ENCODE data around the gene GJA5. TPM values are rescaled to one million over a fixed set of nuclear protein-coding genes. Genes with fewer than 3 reads are reported as not detected.
"Not testable (repeated sequence)": the region's sequence is repeated elsewhere in the genome, so short reads cannot be mapped to it uniquely, and the experiment has no call there.

Gene GJA5
- total and polyA plus RNA-seq, 2 donors, result 14.9 to 16.3 TPM

DNA sequence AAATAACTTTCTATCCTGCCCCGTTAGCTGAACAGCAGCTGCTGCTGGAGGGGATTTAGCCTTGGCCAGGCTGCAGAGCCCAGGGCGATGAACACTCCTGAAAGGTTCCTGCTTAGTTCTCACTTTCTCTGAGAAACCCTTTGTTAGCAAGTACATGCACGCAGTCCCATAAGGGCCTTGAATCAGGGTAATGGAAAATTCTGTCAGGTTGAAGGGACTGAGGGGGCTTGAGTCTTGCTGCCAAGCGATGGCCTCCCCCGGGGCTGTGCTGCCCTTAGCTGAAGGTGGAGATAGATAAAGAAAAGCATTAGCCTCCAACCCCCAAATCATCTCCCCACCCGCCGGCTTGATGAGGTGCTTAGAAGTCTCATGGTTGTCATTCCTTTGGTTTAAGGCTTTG is 7.9 kb downstream of the GJA5 start:
- Histone ChIP-seq H3K27ac (ENCODE audit: low read depth) (no peak overlapping the region), H3K4me3 (ENCODE audit: low read depth, low read length) (no peak overlapping the region), H3K36me3 (ENCODE audit: insufficient read depth) (no peaks in the 10 kb centered on the region), H3K4me1 (ENCODE audit: insufficient read depth) (no peaks in the 10 kb centered on the region)
- 75% methylated on average over 7 of the region's 7 CpGs for WGBS
- no peak for DNase-seq (ENCODE audit: extremely low spot score)

DNA sequence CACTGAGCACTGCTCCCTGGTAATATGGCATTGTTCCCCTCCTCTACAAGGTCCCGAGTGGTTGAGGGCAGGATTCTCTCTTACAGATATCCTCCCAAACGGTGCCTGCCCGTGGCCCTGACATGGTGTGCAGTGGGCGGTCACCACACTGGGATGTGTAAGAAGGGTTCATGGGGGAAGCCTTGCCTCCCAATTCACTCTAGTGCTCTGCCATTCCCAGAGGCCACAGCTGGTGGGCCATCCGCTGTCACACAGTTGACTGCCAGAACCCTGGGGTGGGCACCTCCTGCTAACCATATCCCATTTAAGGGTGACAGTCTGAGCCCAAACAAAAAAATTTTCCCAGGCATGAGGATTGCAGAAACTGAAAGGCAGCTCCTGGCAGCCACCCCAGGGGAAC is 9.1 kb downstream of the GJA5 start:
- no peaks in the 10 kb centered on the region for H3K36me3 ChIP-seq (ENCODE audit: insufficient read depth)
- H3K4me3 ChIP-seq (ENCODE audit: low read depth, low read length), result no peak overlapping the region
- no peak overlapping the region for H3K27ac ChIP-seq (ENCODE audit: low read depth)
- H3K4me1 ChIP-seq (ENCODE audit: insufficient read depth), result no peaks in the 10 kb centered on the region
- DNase-seq (ENCODE audit: extremely low spot score), result no peak
- 84% methylated on average over 5 of the region's 5 CpGs for WGBS

- Histone ChIP-seq H3K27ac (ENCODE audit: low read depth) (no peak overlapping the region), H3K4me1 (ENCODE audit: insufficient read depth) (no peaks in the 10 kb centered on the region), H3K4me3 (ENCODE audit: low read depth, low read length) (no peak overlapping the region), H3K36me3 (ENCODE audit: insufficient read depth) (no peaks in the 10 kb centered on the region)
- 77% methylated on average over 7 of the region's 7 CpGs for WGBS
- DNase-seq (ENCODE audit: extremely low spot score), result no peak
Measured at GRCh38 chr1:147750618-147751217, 9.7 kb downstream of the GJA5 start.

- Histone ChIP-seq H3K36me3 (ENCODE audit: insufficient read depth) (no peaks in the 10 kb centered on the region), H3K4me3 (ENCODE audit: low read depth, low read length) (no peak overlapping the region), H3K4me1 (ENCODE audit: insufficient read depth) (no peaks in the 10 kb centered on the region), H3K27ac (ENCODE audit: low read depth) (no peak overlapping the region)
- 92% methylated on average over 2 of the region's 2 CpGs for WGBS
- DNase-seq (ENCODE audit: extremely low spot score), result no peak
Measured at GRCh38 chr1:147749792-147750191, 10.6 kb downstream of the GJA5 start.

- no peaks in the 10 kb centered on the region for H3K4me1 ChIP-seq (ENCODE audit: insufficient read depth)
- H3K36me3 ChIP-seq (ENCODE audit: insufficient read depth), result no peaks in the 10 kb centered on the region
- no peak overlapping the region for H3K4me3 ChIP-seq (ENCODE audit: low read depth, low read length)
- WGBS, result 61% methylated on average over 3 of the region's 3 CpGs
- DNase-seq (ENCODE audit: extremely low spot score), result no peak
- no peak overlapping the region for H3K27ac ChIP-seq (ENCODE audit: low read depth)
Measured at GRCh38 chr1:147748676-147749350, 11.6 kb downstream of the GJA5 start.

DNA sequence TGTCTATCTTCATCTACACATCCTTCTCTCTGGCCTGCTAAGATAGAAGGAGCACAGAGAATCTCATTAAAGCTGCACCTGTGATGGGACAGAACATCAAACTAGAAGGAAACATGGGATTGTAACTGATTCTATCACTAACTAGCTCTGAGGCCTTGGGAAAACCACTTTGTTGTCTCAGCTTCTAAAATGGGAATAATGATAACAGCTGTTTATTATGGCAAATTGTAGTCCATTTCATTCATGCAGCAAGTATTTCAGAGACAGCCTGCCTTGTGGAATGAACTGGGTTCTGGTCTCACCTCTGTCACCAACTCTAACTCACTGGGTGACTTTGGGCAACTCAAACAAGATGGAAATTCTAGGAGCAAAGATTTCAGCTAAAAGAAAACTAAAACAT is 12.4 kb downstream of the GJA5 start:
- Histone ChIP-seq H3K36me3 (ENCODE audit: insufficient read depth) (no peaks in the 10 kb centered on the region), H3K27ac (ENCODE audit: low read depth) (no peak overlapping the region), H3K4me3 (ENCODE audit: low read depth, low read length) (no peak overlapping the region), H3K4me1 (ENCODE audit: insufficient read depth) (no peaks in the 10 kb centered on the region)
- DNase-seq (ENCODE audit: extremely low spot score), result no peak

- Histone ChIP-seq H3K4me1 (ENCODE audit: insufficient read depth) (no peaks in the 10 kb centered on the region), H3K36me3 (ENCODE audit: insufficient read depth) (no peaks in the 10 kb centered on the region), H3K27ac (ENCODE audit: low read depth) (no peak overlapping the region), H3K4me3 (ENCODE audit: low read depth, low read length) (no peak overlapping the region)
- no peak for DNase-seq (ENCODE audit: extremely low spot score)
- WGBS, result 87% methylated on average over 4 of the region's 4 CpGs
Measured at GRCh38 chr1:147745271-147745670, 15.1 kb downstream of the GJA5 start.

DNA sequence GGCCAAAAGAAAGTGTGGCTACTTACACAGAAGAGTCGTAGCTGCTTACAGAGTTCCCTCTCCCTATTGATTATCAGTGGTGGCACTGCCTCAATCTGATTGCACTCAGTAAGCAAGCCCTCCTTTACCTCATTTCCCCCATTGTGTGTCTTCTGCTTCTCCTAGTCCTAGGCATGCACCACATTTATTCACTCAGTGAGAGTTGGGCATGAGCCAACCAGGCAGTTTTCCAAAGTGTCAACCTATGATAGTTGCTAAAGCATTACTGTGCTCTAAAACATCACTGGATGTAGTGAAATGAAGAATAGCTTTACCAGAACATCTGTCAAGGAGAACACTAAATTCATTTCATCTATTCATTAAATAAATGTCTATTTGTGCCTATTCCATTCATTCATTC is 19.3 kb downstream of the GJA5 start:
- H3K36me3 ChIP-seq (ENCODE audit: insufficient read depth), result no peaks in the 10 kb centered on the region
- no peaks in the 10 kb centered on the region for H3K4me1 ChIP-seq (ENCODE audit: insufficient read depth)
- WGBS, result 66% methylated on average over 1 of the region's 1 CpG
- no peak overlapping the region for H3K27ac ChIP-seq (ENCODE audit: low read depth)
- H3K4me3 ChIP-seq (ENCODE audit: low read depth, low read length), result no peak overlapping the region
- DNase-seq (ENCODE audit: extremely low spot score), result no peak

GRCh38 chr1:147740391-147740790 is 20.0 kb downstream of the GJA5 start:
- H3K4me1 ChIP-seq (ENCODE audit: insufficient read depth), result no peaks in the 10 kb centered on the region
- no peak for DNase-seq (ENCODE audit: extremely low spot score)
- H3K4me3 ChIP-seq (ENCODE audit: low read depth, low read length), result no peak overlapping the region
- WGBS, result 87% methylated on average over 3 of the region's 3 CpGs
- H3K36me3 ChIP-seq (ENCODE audit: insufficient read depth), result no peaks in the 10 kb centered on the region
- H3K27ac ChIP-seq (ENCODE audit: low read depth), result no peak overlapping the region

GRCh38 chr1:147738739-147739476 is 21.5 kb downstream of the GJA5 start:
- no peak for DNase-seq (ENCODE audit: extremely low spot score)
- Histone ChIP-seq H3K4me3 (ENCODE audit: low read depth, low read length) (no peak overlapping the region), H3K4me1 (ENCODE audit: insufficient read depth) (no peaks in the 10 kb centered on the region), H3K27ac (ENCODE audit: low read depth) (no peak overlapping the region), H3K36me3 (ENCODE audit: insufficient read depth) (no peaks in the 10 kb centered on the region)
- WGBS, result 85% methylated on average over 6 of the region's 6 CpGs

GRCh38 chr1:147738129-147738528 is 22.3 kb downstream of the GJA5 start:
- WGBS, result 95% methylated on average over 2 of the region's 2 CpGs
- DNase-seq (ENCODE audit: extremely low spot score), result no peak
- H3K36me3 ChIP-seq (ENCODE audit: insufficient read depth), result no peaks in the 10 kb centered on the region

GRCh38 chr1:147736883-147737282 is 23.5 kb downstream of the GJA5 start:
- no peak overlapping the region for H3K27ac ChIP-seq (ENCODE audit: low read depth)
- H3K36me3 ChIP-seq (ENCODE audit: insufficient read depth), result no peaks in the 10 kb centered on the region
- H3K4me1 ChIP-seq (ENCODE audit: insufficient read depth), result no peaks in the 10 kb centered on the region
- H3K4me3 ChIP-seq (ENCODE audit: low read depth, low read length), result no peak overlapping the region
- DNase-seq (ENCODE audit: extremely low spot score), result no peak

More at GRCh38 chr1:147738129-147738528, 22.3 kb downstream of the GJA5 start:
- Histone ChIP-seq H3K4me3 (ENCODE audit: low read depth, low read length) (no peak overlapping the region), H3K27ac (ENCODE audit: low read depth) (no peak overlapping the region), H3K4me1 (ENCODE audit: insufficient read depth) (no peaks in the 10 kb centered on the region)

GRCh38 chr1:147735423-147735822 is 25.0 kb downstream of the GJA5 start:
- Histone ChIP-seq H3K4me1 (ENCODE audit: insufficient read depth) (no peaks in the 10 kb centered on the region), H3K27ac (ENCODE audit: low read depth) (no peak overlapping the region), H3K36me3 (ENCODE audit: insufficient read depth) (no peaks in the 10 kb centered on the region), H3K4me3 (ENCODE audit: low read depth, low read length) (no peak overlapping the region)
- 84% methylated on average over 1 of the region's 1 CpG for WGBS
- no peak for DNase-seq (ENCODE audit: extremely low spot score)

DNA sequence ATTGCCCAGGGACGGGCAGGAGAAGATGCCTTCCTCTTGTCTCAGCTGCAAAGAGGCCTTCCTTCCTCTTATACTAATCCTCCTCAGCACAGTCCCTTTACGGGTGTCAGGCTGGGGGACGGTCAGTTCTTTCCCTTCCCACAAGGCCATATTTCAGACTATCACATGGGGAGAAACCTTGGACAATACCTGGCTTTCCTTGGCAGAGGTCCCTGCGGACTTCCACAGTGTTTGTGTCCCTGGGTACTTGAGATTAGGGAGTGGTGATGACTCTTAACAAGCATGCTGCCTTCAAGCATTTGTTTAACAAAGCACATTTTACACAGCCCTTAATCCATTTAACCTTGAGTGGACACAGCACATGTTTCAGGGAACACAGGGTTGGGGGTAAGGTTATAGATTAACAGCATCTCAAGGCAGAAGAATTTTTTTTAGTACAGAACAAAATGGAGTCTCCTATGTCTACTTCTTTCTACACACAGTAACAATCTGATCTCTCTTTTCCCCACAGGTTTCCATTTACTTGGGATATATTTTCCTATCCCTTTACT is 26.0 kb downstream of the GJA5 start:
- WGBS, result 58% methylated on average over 4 of the region's 4 CpGs

More for the DNA sequence above, 26.0 kb downstream of the GJA5 start:
- DNase-seq (ENCODE audit: extremely low spot score); H3K4me1 ChIP-seq (ENCODE audit: insufficient read depth); H3K36me3 ChIP-seq (ENCODE audit: insufficient read depth); H3K4me3 ChIP-seq (ENCODE audit: low read depth, low read length); H3K27ac ChIP-seq (ENCODE audit: low read depth): not testable (repeated sequence)

Data from urinary bladder (tissue), 4 donors.